Measurements from ENCODE around the gene DDAH2.

Gene DDAH2

DNA sequence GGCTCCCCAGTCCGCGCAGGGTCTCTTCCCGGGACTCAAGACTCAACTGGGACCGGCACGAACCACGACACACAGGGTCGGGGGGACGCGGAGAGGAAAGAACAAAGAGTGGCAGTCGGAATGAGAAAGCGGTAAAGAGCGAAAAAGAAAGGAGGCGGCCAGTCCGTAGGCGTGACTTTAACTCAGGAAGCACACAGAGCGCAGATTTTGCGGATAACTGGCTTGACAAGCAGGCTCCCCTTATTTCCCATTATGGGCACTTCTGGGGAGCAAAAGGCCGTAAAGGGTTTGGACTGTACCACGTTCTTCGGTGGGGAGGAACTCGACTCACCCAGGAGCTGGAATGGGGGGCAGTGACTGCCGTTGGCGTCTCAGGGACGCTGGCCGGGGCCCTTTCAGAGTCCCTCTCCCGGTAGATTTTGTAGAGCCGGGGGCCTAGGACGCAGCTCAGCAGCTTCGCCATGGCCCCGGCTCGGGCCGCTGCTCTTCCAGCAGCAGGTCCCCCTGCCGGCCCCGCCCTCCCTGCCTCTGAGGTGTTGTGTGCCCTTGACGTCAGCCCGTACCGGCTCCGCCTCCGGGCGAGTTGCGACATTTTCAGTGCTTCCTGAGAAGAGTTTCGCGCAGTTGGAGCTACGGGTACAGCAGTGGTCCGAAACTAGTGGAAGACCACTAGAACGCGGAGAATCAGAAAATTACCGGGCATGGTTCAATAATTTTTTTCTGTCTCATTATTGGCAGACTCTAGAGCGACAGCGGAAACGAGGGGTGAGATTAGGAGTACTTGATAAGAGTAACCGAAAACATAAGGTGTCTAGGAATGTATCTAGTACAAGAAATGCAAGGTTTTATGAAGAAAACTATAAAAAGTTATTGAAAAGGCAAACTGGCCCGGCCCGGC lies 26.0 kb downstream of the DDAH2 start, which contains the start of gene ABHD16A:
Gene ABHD16A (minus strand): TSS at position 506 of the 898 bp plus-strand sequence. CDS start 43 bp downstream, at position 463.
- Histone ChIP-seq H3K9ac (ENCODE audit: low read depth, low read length) (peak within 1 kb of the TSS; percentile 69), H3K4me1 (ENCODE audit: insufficient read depth, low read length) (peaks cover 7% of the 10 kb centered on the region; the same call in 1 of the 2 replicates), H3K9me3 (ENCODE audit: control insufficient read depth, insufficient read depth, low read length) (no peaks in the 10 kb centered on the region), H3K36me3 (ENCODE audit: insufficient read depth, low read length) (0 out of 2 replicates have a peak, but pooled peaks cover 3% of the 10 kb centered on the region)

- H3K9me3 ChIP-seq (ENCODE audit: control insufficient read depth, insufficient read depth, low read length) = no peaks in the 10 kb centered on the region
- peak overlapping the region; percentile 69 for H3K9ac ChIP-seq (ENCODE audit: low read depth, low read length)
- 0 out of 2 replicates have a peak, but pooled peaks cover 3% of the 10 kb centered on the region for H3K36me3 ChIP-seq (ENCODE audit: insufficient read depth, low read length)
- peaks cover 7% of the 10 kb centered on the region; the same call in 1 of the 2 replicates for H3K4me1 ChIP-seq (ENCODE audit: insufficient read depth, low read length)
These were observed 26.7 kb downstream of the DDAH2 start for GRCh38 chr6:31702405-31702818.

DNA sequence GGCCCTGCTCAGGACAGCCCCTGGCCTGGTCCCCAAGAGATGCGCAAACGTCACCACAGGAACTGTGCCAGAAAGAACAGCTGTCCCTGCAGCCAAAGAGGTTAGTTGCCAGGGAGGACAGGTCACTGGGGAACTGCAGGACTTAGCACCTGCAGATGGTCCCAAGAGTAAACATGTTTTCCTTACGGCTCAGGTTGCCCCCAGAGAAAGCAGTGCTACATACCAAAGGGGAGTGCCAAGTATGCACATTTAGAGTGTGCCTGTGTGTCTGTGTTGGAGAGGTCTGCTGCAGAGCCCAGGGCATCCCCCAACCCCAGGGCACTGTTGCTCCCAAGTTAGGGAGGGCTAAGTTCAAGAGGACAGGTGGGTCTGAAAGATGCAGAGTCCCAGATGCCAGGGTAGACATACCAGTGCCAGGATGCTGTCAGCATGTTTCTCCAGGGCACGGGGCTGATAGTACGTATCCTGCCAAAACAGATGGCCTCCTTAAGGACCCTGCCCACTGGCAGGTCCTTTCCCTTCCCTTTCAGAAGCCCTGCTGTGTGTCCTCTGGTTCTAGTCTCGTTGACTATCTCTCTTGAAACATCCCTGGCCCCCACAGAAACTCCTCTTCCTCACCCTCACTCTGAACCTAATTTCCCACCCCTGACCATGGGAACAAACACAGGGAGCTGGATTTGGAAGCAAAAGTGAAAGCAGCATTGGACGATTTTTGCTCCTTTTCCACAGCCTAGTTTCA lies 27.3 kb downstream of the DDAH2 start:
- Histone ChIP-seq H3K4me1 (ENCODE audit: insufficient read depth, low read length) (peaks cover 7% of the 10 kb centered on the region; the same call in 1 of the 2 replicates), H3K36me3 (ENCODE audit: insufficient read depth, low read length) (0 out of 2 replicates have a peak, but pooled peaks cover 3% of the 10 kb centered on the region), H3K9me3 (ENCODE audit: control insufficient read depth, insufficient read depth, low read length) (no peaks in the 10 kb centered on the region), H3K9ac (ENCODE audit: low read depth, low read length) (peak overlapping the region; percentile 69)

- Histone ChIP-seq H3K4me1 (ENCODE audit: insufficient read depth, low read length) (peaks cover 7% of the 10 kb centered on the region; the same call in 1 of the 2 replicates), H3K36me3 (ENCODE audit: insufficient read depth, low read length) (0 out of 2 replicates have a peak, but pooled peaks cover 3% of the 10 kb centered on the region), H3K9me3 (ENCODE audit: control insufficient read depth, insufficient read depth, low read length) (no peaks in the 10 kb centered on the region), H3K9ac (ENCODE audit: low read depth, low read length) (no peak overlapping the region)
These were observed 28.2 kb downstream of the DDAH2 start for GRCh38 chr6:31700740-31701401.

GRCh38 chr6:31697555-31697954 lies 31.5 kb downstream of the DDAH2 start:
- Histone ChIP-seq H3K36me3 (ENCODE audit: insufficient read depth, low read length) (peaks cover 3% of the 10 kb centered on the region; the same call in 1 of the 2 replicates), H3K9me3 (ENCODE audit: control insufficient read depth, insufficient read depth, low read length) (no peaks in the 10 kb centered on the region), H3K9ac (ENCODE audit: low read depth, low read length) (no peak overlapping the region), H3K4me1 (ENCODE audit: insufficient read depth, low read length) (peaks cover 7% of the 10 kb centered on the region; the same call in 1 of the 2 replicates)

- H3K9ac ChIP-seq (ENCODE audit: low read depth, low read length) = no peak overlapping the region
- no peaks in the 10 kb centered on the region for H3K9me3 ChIP-seq (ENCODE audit: control insufficient read depth, insufficient read depth, low read length)
- peaks cover 6% of the 10 kb centered on the region; the same call in 1 of the 2 replicates for H3K4me1 ChIP-seq (ENCODE audit: insufficient read depth, low read length)
- peaks cover 8% of the 10 kb centered on the region for H3K36me3 ChIP-seq (ENCODE audit: insufficient read depth, low read length)
These were observed 35.6 kb downstream of the DDAH2 start for GRCh38 chr6:31693535-31693934.

- no peak overlapping the region for H3K9ac ChIP-seq (ENCODE audit: low read depth, low read length)
- H3K4me1 ChIP-seq (ENCODE audit: insufficient read depth, low read length) = peaks cover 6% of the 10 kb centered on the region; the same call in 1 of the 2 replicates
- peaks cover 13% of the 10 kb centered on the region for H3K36me3 ChIP-seq (ENCODE audit: insufficient read depth, low read length)
- no peaks in the 10 kb centered on the region for H3K9me3 ChIP-seq (ENCODE audit: control insufficient read depth, insufficient read depth, low read length)
These were observed 36.2 kb downstream of the DDAH2 start for GRCh38 chr6:31692886-31693285.

GRCh38 chr6:31692353-31692752 lies 36.7 kb downstream of the DDAH2 start:
- Histone ChIP-seq H3K9ac (ENCODE audit: low read depth, low read length) (no peak overlapping the region), H3K9me3 (ENCODE audit: control insufficient read depth, insufficient read depth, low read length) (no peaks in the 10 kb centered on the region), H3K36me3 (ENCODE audit: insufficient read depth, low read length) (peaks cover 15% of the 10 kb centered on the region), H3K4me1 (ENCODE audit: insufficient read depth, low read length) (peaks cover 6% of the 10 kb centered on the region; the same call in 1 of the 2 replicates)

- no peak overlapping the region for H3K9ac ChIP-seq (ENCODE audit: low read depth, low read length)
- peaks cover 6% of the 10 kb centered on the region; the same call in 1 of the 2 replicates for H3K4me1 ChIP-seq (ENCODE audit: insufficient read depth, low read length)
- H3K36me3 ChIP-seq (ENCODE audit: insufficient read depth, low read length) = peaks cover 15% of the 10 kb centered on the region
These were observed 37.5 kb downstream of the DDAH2 start for GRCh38 chr6:31691564-31692108.

GRCh38 chr6:31691078-31691463 lies 38.0 kb downstream of the DDAH2 start:
- peaks cover 15% of the 10 kb centered on the region for H3K36me3 ChIP-seq (ENCODE audit: insufficient read depth, low read length)
- H3K4me1 ChIP-seq (ENCODE audit: insufficient read depth, low read length) = peaks cover 6% of the 10 kb centered on the region; the same call in 1 of the 2 replicates
- H3K9ac ChIP-seq (ENCODE audit: low read depth, low read length) = no peak overlapping the region
- no peaks in the 10 kb centered on the region for H3K9me3 ChIP-seq (ENCODE audit: control insufficient read depth, insufficient read depth, low read length)

More at GRCh38 chr6:31691564-31692108, 37.5 kb downstream of the DDAH2 start:
- H3K9me3 ChIP-seq (ENCODE audit: control insufficient read depth, insufficient read depth, low read length) = no peaks in the 10 kb centered on the region

GRCh38 chr6:31690231-31691077 lies 38.6 kb downstream of the DDAH2 start:
- Histone ChIP-seq H3K4me1 (ENCODE audit: insufficient read depth, low read length) (peaks cover 6% of the 10 kb centered on the region; the same call in 1 of the 2 replicates), H3K9ac (ENCODE audit: low read depth, low read length) (no peak overlapping the region), H3K36me3 (ENCODE audit: insufficient read depth, low read length) (peaks cover 15% of the 10 kb centered on the region), H3K9me3 (ENCODE audit: control insufficient read depth, insufficient read depth, low read length) (no peaks in the 10 kb centered on the region)

- Histone ChIP-seq H3K9ac (ENCODE audit: low read depth, low read length) (no peak overlapping the region), H3K4me1 (ENCODE audit: insufficient read depth, low read length) (peaks cover 6% of the 10 kb centered on the region; the same call in 1 of the 2 replicates), H3K36me3 (ENCODE audit: insufficient read depth, low read length) (peaks cover 15% of the 10 kb centered on the region), H3K9me3 (ENCODE audit: control insufficient read depth, insufficient read depth, low read length) (no peaks in the 10 kb centered on the region)
These were observed 39.6 kb downstream of the DDAH2 start for GRCh38 chr6:31689249-31690110.

Data from ES-I3 (cell line).